ENCODE data around the gene MATN4. TPM values are rescaled to one million over a fixed set of nuclear protein-coding genes. Genes with fewer than 3 reads are reported as not detected.

The MATN4 gene
- total RNA-seq, 1 experiment from 2014 or later = 0.14 TPM

GRCh38 chr20:45268531-45268930 is 39.6 kb downstream of the MATN4 start:
- H3K36me3 ChIP-seq (replicated peaks; ENCODE audit: control insufficient read depth, insufficient read depth, low read length) = no peaks in the 10 kb centered on the region
- H3K27me3 ChIP-seq (ENCODE audit: control insufficient read depth, insufficient read depth, low read length) = no peaks in the 10 kb centered on the region
- DNase-seq = no peak
- H3K4me3 ChIP-seq (ENCODE audit: insufficient read depth, low read depth, low read length) = no peak overlapping the region

- Histone ChIP-seq H3K36me3 (replicated peaks; ENCODE audit: control insufficient read depth, insufficient read depth, low read length) (no peaks in the 10 kb centered on the region), H3K4me3 (ENCODE audit: insufficient read depth, low read depth, low read length) (no peak overlapping the region), H3K27me3 (ENCODE audit: control insufficient read depth, insufficient read depth, low read length) (no peaks in the 10 kb centered on the region)
- no peak for DNase-seq
Observed at GRCh38 chr20:45266977-45267376, 41.1 kb downstream of the MATN4 start.

GRCh38 chr20:45263556-45264266 is 44.4 kb downstream of the MATN4 start:
- H3K27me3 ChIP-seq (ENCODE audit: control insufficient read depth, insufficient read depth, low read length) = no peaks in the 10 kb centered on the region
- H3K36me3 ChIP-seq (replicated peaks; ENCODE audit: control insufficient read depth, insufficient read depth, low read length) = no peaks in the 10 kb centered on the region
- no peak for DNase-seq
- H3K4me3 ChIP-seq (ENCODE audit: insufficient read depth, low read depth, low read length) = no peak overlapping the region

- no peaks in the 10 kb centered on the region for H3K27me3 ChIP-seq (ENCODE audit: control insufficient read depth, insufficient read depth, low read length)
- H3K36me3 ChIP-seq (replicated peaks; ENCODE audit: control insufficient read depth, insufficient read depth, low read length) = no peaks in the 10 kb centered on the region
- DNase-seq = peak; percentile 16
- no peak overlapping the region for H3K4me3 ChIP-seq (ENCODE audit: insufficient read depth, low read depth, low read length)
Observed at GRCh38 chr20:45258664-45259063, 49.4 kb downstream of the MATN4 start.

- H3K27me3 ChIP-seq (ENCODE audit: control insufficient read depth, insufficient read depth, low read length) = no peaks in the 10 kb centered on the region
- no peak overlapping the region for H3K4me3 ChIP-seq (ENCODE audit: insufficient read depth, low read depth, low read length)
- no peaks in the 10 kb centered on the region for H3K36me3 ChIP-seq (replicated peaks; ENCODE audit: control insufficient read depth, insufficient read depth, low read length)
- no peak for DNase-seq
Observed at GRCh38 chr20:45258259-45258658, 49.8 kb downstream of the MATN4 start.

GRCh38 chr20:45257711-45258110 is 50.4 kb downstream of the MATN4 start:
- no peak overlapping the region for H3K4me3 ChIP-seq (ENCODE audit: insufficient read depth, low read depth, low read length)
- no peaks in the 10 kb centered on the region for H3K36me3 ChIP-seq (replicated peaks; ENCODE audit: control insufficient read depth, insufficient read depth, low read length)
- H3K27me3 ChIP-seq (ENCODE audit: control insufficient read depth, insufficient read depth, low read length) = no peaks in the 10 kb centered on the region
- no peak for DNase-seq

GRCh38 chr20:45257161-45257560 is 50.9 kb downstream of the MATN4 start:
- Histone ChIP-seq H3K4me3 (ENCODE audit: insufficient read depth, low read depth, low read length) (no peak overlapping the region), H3K27me3 (ENCODE audit: control insufficient read depth, insufficient read depth, low read length) (no peaks in the 10 kb centered on the region), H3K36me3 (replicated peaks; ENCODE audit: control insufficient read depth, insufficient read depth, low read length) (no peaks in the 10 kb centered on the region)
- no peak for DNase-seq

- Histone ChIP-seq H3K27me3 (ENCODE audit: control insufficient read depth, insufficient read depth, low read length) (no peaks in the 10 kb centered on the region), H3K36me3 (replicated peaks; ENCODE audit: control insufficient read depth, insufficient read depth, low read length) (no peaks in the 10 kb centered on the region), H3K4me3 (ENCODE audit: insufficient read depth, low read depth, low read length) (no peak within 1 kb of the TSS)
- DNase-seq = no peak
Observed at GRCh38 chr20:45254383-45255262, 53.5 kb downstream of the MATN4 start, which contains the start of gene SLPI. TSS of gene SLPI (minus strand) at chr20:45254564. CDS start at chr20:45254543, 21 bp downstream.

GRCh38 chr20:45253261-45253660 is 54.8 kb downstream of the MATN4 start:
- Histone ChIP-seq H3K4me3 (ENCODE audit: insufficient read depth, low read depth, low read length) (no peak overlapping the region), H3K36me3 (replicated peaks; ENCODE audit: control insufficient read depth, insufficient read depth, low read length) (no peaks in the 10 kb centered on the region), H3K27me3 (ENCODE audit: control insufficient read depth, insufficient read depth, low read length) (no peaks in the 10 kb centered on the region)
- DNase-seq = no peak

- no peak overlapping the region for H3K4me3 ChIP-seq (ENCODE audit: insufficient read depth, low read depth, low read length)
- H3K36me3 ChIP-seq (replicated peaks; ENCODE audit: control insufficient read depth, insufficient read depth, low read length) = no peaks in the 10 kb centered on the region
- DNase-seq = no peak
Observed at GRCh38 chr20:45251884-45252560, 56.1 kb downstream of the MATN4 start.

GRCh38 chr20:45248609-45249008 is 59.5 kb downstream of the MATN4 start:
- DNase-seq = no peak
- Histone ChIP-seq H3K36me3 (replicated peaks; ENCODE audit: control insufficient read depth, insufficient read depth, low read length) (no peaks in the 10 kb centered on the region), H3K27me3 (ENCODE audit: control insufficient read depth, insufficient read depth, low read length) (no peaks in the 10 kb centered on the region; the same call in 1 of the 2 replicates), H3K4me3 (ENCODE audit: insufficient read depth, low read depth, low read length) (no peak overlapping the region)

More at GRCh38 chr20:45251884-45252560, 56.1 kb downstream of the MATN4 start:
- H3K27me3 ChIP-seq (ENCODE audit: control insufficient read depth, insufficient read depth, low read length) = no peaks in the 10 kb centered on the region

- Histone ChIP-seq H3K36me3 (replicated peaks; ENCODE audit: control insufficient read depth, insufficient read depth, low read length) (no peaks in the 10 kb centered on the region), H3K4me3 (ENCODE audit: insufficient read depth, low read depth, low read length) (no peak overlapping the region), H3K27me3 (ENCODE audit: control insufficient read depth, insufficient read depth, low read length) (no peaks in the 10 kb centered on the region; the same call in 1 of the 2 replicates)
- DNase-seq = no peak
Observed at GRCh38 chr20:45247865-45248264, 60.2 kb downstream of the MATN4 start.

GRCh38 chr20:45246109-45246508 is 62.0 kb downstream of the MATN4 start:
- no peak for DNase-seq
- Histone ChIP-seq H3K36me3 (replicated peaks; ENCODE audit: control insufficient read depth, insufficient read depth, low read length) (no peaks in the 10 kb centered on the region), H3K4me3 (ENCODE audit: insufficient read depth, low read depth, low read length) (no peak overlapping the region), H3K27me3 (ENCODE audit: control insufficient read depth, insufficient read depth, low read length) (no peaks in the 10 kb centered on the region; the same call in 1 of the 2 replicates)
